ENCODE data around the gene ARPC1A.

Gene ARPC1A

DNA sequence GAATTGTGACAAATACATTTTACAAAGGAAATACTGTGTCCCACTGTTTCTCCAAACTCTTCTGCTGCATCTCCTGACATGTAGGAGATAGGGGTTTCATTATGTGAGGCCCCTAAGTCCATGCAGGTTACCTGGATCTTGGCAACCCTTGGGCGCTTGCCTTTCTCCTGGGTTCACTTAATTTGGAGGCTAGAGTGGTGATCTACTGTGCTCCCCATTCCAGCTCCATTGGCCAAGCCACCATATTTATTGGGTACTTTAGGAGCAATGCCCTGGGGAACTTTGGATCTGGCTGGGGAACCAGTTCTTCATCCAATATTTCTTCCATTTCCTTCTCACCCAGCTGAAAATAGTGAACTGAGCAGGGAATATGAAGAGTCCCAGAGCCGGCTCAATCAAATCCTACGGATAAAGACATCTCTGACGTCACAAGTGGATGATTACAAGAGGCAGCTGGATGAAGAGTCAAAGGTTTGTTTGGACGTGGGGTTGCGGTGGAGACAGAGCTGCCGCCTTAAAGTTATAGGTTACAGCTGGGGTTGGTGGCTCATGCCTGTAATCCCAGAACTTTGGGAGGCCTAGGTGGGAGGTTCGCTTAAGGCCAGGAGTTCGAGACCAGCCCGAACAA is 34.6 kb upstream of the ARPC1A start:
- H3K9me3 ChIP-seq (ENCODE audit: insufficient read depth, low read depth, low read length): no peaks in the 10 kb centered on the region
- no peaks in the 10 kb centered on the region for H3K36me3 ChIP-seq (ENCODE audit: insufficient read depth, low read length)
- H3K79me2 ChIP-seq (ENCODE audit: insufficient read depth, low read length): no peaks in the 10 kb centered on the region
- H3K9ac ChIP-seq (ENCODE audit: low read depth, low read length, poor library complexity, severe bottlenecking): no peak overlapping the region
- no peaks in the 10 kb centered on the region for H3K9me2 ChIP-seq (replicated peaks; ENCODE audit: low read depth, low read length)
- H3K4me1 ChIP-seq (ENCODE audit: insufficient read depth, low read length, poor library complexity, severe bottlenecking): no peaks in the 10 kb centered on the region
- no peaks in the 10 kb centered on the region for H3F3A ChIP-seq (ENCODE audit: low read depth)
- no peak for TF ChIP-seq EZH2phosphoT487 (IDR thresholded peaks at IDR 0.05; ENCODE audit: borderline replicate concordance)
- TF ChIP-seq, protein P1, sequence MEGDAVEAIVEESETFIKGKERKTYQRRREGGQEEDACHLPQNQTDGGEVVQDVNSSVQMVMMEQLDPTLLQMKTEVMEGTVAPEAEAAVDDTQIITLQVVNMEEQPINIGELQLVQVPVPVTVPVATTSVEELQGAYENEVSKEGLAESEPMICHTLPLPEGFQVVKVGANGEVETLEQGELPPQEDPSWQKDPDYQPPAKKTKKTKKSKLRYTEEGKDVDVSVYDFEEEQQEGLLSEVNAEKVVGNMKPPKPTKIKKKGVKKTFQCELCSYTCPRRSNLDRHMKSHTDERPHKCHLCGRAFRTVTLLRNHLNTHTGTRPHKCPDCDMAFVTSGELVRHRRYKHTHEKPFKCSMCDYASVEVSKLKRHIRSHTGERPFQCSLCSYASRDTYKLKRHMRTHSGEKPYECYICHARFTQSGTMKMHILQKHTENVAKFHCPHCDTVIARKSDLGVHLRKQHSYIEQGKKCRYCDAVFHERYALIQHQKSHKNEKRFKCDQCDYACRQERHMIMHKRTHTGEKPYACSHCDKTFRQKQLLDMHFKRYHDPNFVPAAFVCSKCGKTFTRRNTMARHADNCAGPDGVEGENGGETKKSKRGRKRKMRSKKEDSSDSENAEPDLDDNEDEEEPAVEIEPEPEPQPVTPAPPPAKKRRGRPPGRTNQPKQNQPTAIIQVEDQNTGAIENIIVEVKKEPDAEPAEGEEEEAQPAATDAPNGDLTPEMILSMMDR (conservative IDR thresholded peaks at IDR 0.05; ENCODE audit: low read length): no peak
- H3K4me3 ChIP-seq (ENCODE audit: low read length, poor library complexity, severe bottlenecking): no peak overlapping the region
- H4K20me1 ChIP-seq (ENCODE audit: insufficient read depth, low read length, poor library complexity, severe bottlenecking): no peaks in the 10 kb centered on the region
- H3K4me2 ChIP-seq (ENCODE audit: low read depth, low read length, poor library complexity, severe bottlenecking): no peak overlapping the region
- H3K27me3 ChIP-seq (ENCODE audit: insufficient read depth, low read length, poor library complexity, severe bottlenecking): no peaks in the 10 kb centered on the region
- no peak overlapping the region for H2AFZ ChIP-seq (ENCODE audit: low read length)

DNA sequence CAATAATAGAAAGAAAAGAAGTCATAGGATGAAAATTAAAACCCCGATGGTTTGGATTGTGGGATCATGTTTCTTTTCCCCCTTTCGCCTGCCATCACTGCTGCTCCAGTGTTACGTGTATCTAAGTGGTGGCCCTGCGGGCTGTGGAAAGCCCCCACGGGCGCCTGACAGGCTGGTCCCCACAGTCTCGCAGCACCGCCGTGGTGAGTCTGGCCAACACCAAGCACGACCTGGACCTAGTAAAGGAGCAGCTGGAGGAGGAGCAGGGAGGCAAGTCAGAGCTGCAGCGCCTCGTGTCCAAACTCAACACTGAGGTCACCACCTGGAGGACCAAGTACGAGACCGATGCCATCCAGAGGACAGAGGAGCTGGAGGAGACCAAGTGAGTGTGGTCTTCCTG is 33.6 kb upstream of the ARPC1A start:
- Histone ChIP-seq H3K27me3 (ENCODE audit: insufficient read depth, low read length, poor library complexity, severe bottlenecking) (no peaks in the 10 kb centered on the region), H3K9me3 (ENCODE audit: insufficient read depth, low read depth, low read length) (no peaks in the 10 kb centered on the region), H3K9me2 (replicated peaks; ENCODE audit: low read depth, low read length) (no peaks in the 10 kb centered on the region), H3K4me1 (ENCODE audit: insufficient read depth, low read length, poor library complexity, severe bottlenecking) (no peaks in the 10 kb centered on the region), H3K36me3 (ENCODE audit: insufficient read depth, low read length) (no peaks in the 10 kb centered on the region), H2AFZ (ENCODE audit: low read length) (no peak overlapping the region), H3F3A (ENCODE audit: low read depth) (no peaks in the 10 kb centered on the region), H3K4me3 (ENCODE audit: low read length, poor library complexity, severe bottlenecking) (no peak overlapping the region), H3K79me2 (ENCODE audit: insufficient read depth, low read length) (no peaks in the 10 kb centered on the region), H3K9ac (ENCODE audit: low read depth, low read length, poor library complexity, severe bottlenecking) (no peak overlapping the region), H3K4me2 (ENCODE audit: low read depth, low read length, poor library complexity, severe bottlenecking) (no peak overlapping the region), H4K20me1 (ENCODE audit: insufficient read depth, low read length, poor library complexity, severe bottlenecking) (no peaks in the 10 kb centered on the region)
- TF ChIP-seq, protein P1 (conservative IDR thresholded peaks at IDR 0.05; ENCODE audit: low read length): no peak
- TF ChIP-seq EZH2phosphoT487 (IDR thresholded peaks at IDR 0.05; ENCODE audit: borderline replicate concordance): no peak

DNA sequence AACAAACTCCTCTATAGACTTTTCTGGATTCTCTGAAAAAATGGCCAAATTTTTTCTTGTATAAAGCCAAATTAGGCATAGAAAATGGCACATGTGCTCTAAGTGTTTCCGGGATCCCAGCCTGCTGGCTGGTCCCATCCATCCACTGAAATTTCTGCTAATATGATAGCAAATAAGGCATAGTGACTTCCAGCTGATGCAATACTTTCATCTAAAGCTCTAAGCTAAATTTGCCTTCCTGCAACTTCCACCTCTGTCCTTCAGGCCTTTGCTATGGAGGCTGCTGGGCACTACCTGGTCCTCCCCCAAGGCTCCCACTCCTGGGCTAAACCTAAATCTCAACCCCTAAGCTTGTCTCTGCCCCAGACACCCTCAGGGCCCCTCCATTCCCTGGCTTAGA is 32.5 kb upstream of the ARPC1A start:
- TF ChIP-seq EZH2phosphoT487 (IDR thresholded peaks at IDR 0.05; ENCODE audit: borderline replicate concordance): no peak
- TF ChIP-seq, protein P1 (conservative IDR thresholded peaks at IDR 0.05; ENCODE audit: low read length): no peak
- no peaks in the 10 kb centered on the region for H3K27me3 ChIP-seq (ENCODE audit: insufficient read depth, low read length, poor library complexity, severe bottlenecking)
- no peak overlapping the region for H3K9ac ChIP-seq (ENCODE audit: low read depth, low read length, poor library complexity, severe bottlenecking)
- H3F3A ChIP-seq (ENCODE audit: low read depth): no peaks in the 10 kb centered on the region
- H3K36me3 ChIP-seq (ENCODE audit: insufficient read depth, low read length): no peaks in the 10 kb centered on the region
- no peaks in the 10 kb centered on the region for H4K20me1 ChIP-seq (ENCODE audit: insufficient read depth, low read length, poor library complexity, severe bottlenecking)
- H3K4me2 ChIP-seq (ENCODE audit: low read depth, low read length, poor library complexity, severe bottlenecking): no peak overlapping the region
- H3K4me1 ChIP-seq (ENCODE audit: insufficient read depth, low read length, poor library complexity, severe bottlenecking): no peaks in the 10 kb centered on the region
- no peaks in the 10 kb centered on the region for H3K9me2 ChIP-seq (replicated peaks; ENCODE audit: low read depth, low read length)
- no peaks in the 10 kb centered on the region for H3K79me2 ChIP-seq (ENCODE audit: insufficient read depth, low read length)
- no peaks in the 10 kb centered on the region for H3K9me3 ChIP-seq (ENCODE audit: insufficient read depth, low read depth, low read length)
- H2AFZ ChIP-seq (ENCODE audit: low read length): no peak overlapping the region
- H3K4me3 ChIP-seq (ENCODE audit: low read length, poor library complexity, severe bottlenecking): no peak overlapping the region
